DMS53 (cell line): Measurements from ENCODE around the gene ENO3.

Experiments
- DNase-seq: peaks from one replicate; lab custom pipeline; 2025; lab: John Stamatoyannopoulos, UW

ENO3 gene

DNA sequence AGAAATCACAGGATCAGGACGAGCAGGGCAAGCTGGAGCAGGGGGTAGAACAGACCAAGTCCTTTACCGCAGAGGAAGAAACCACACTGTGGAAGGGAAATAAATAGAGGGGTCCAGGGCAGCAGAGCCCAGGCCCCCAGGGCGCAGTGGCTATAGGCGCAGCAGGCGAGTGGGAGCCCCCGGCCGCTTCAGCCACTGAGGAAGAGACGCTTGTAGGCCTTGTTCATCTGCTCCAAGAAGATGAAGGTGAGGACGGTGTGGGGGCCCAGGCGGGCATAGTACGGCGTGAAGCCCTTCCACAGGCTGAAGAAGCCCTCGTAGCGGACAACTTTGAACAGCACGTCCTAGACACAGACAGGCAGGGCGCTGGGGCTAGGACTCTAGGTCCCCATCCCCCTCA, 13.4 kb upstream of the ENO3 start:
- no peak for DNase-seq

DNA sequence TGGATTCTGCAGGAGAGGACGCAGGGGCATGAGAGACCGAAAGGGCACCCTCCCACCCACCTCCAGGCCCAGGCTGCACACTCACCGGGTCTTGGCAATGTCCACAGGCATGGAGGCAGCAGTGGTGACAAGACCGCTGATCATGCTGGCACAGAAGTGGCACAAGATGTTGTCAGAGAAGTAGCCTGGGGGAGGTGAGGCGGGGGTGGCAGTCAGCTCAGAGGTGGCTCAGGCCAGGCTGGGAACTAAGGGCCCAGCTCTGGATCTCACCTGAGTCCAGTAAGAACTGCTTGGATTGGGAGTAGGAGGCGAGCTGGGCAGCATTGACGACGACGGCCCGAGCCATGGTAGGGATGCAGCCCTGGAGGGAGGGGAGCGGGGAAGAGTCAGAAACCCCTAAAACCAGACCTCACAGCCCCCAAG, 12.8 kb upstream of the ENO3 start:
- no peak for DNase-seq

DNA sequence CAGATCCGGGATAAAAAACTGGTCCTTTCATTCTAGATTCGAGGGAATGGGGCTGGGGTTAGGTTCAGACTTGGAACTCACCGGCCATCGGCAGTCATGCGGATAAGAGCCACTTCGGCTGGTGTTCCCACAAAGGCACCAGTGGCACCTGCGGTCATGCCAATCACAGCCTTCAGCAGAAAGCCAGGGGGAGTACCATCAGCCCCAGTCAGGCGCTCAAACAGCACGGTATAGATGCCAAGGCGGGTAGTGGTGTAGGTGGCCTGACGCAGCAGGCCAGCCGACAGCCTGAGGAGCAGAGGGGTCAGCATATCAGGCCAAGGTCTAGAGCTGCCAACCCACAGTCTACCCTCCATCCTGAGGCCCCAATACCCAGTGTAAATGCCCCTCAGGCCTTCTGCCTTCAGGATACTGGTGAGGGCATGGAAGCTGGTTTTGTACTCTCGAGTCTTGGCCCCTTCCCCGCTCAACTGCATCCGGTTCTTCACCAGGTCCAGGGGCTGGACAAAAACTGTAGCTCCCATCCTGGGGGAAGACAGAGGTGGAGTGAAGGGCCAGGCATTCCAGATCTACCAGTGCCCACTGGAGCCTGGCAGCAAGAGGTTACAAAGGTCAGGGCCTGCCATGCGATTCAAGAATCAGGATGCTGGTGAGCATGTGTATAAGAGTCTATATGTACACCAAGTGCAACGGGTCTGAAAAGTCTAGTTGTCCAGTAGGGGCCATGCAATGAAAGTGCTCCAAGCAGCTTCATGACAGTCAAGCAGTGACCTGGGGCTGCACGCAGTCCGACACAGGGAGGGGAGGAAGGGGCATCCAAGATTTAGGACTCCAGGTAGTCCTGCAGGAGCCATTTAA, 12.0 kb upstream of the ENO3 start:
- DNase-seq = peak; percentile 39

DNA sequence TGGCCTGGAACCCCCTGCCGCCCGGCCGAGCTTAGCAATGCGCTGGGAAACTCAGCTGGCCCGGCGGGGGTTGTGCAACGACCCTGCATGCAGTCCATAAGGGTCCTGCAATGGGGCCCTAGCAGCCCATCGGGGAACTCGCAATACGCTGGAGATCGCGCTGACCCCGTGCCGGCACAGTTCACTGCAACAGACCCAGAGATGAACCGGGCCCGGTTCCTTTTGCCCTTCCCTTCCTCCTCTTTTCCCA, 11.4 kb upstream of the ENO3 start:
- DNase-seq = no peak

DNA sequence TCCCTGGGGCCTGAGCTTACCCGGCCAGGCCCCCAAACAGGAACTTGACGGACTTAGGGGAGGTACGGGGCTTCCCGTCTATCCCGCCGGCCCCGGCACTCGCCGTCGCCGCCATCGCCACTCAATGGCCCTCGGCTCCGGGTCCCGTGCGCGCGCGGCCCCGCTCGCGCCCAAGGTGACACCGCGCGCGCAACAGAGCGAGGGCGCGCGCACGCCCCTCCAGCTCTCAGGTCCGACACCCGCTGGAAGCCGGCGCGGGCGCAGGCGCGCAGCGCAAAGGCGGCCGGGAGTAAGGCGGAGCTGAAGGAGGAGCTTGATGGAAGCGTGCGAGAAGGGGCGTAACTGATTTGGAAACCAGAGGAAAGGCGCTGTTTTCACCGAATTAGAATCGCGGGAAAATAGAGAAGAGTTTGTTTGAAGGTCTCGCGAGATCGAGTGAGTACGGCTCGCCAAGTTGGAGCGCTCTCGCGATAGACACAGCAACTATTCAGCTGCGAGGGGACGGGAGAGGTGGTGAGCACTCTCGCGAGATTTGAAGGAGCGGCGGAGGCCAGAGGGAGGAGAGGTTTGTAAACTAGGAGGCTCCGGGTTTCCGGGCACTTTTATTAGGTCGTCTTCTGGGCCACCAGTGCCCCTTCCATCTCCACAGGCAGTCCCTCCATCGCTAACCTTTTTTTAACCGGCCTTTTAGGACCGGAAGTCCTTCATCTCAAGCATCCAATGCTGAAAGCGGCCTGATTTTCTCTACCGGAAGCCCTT, 10.9 kb upstream of the ENO3 start, which contains the start of the genes RNF167 and SLC25A11:
Gene RNF167, plus strand, starts transcription at position 473 of the 759 bp plus-strand sequence. CDS start 642 bp downstream, outside the sequence.
Gene SLC25A11, minus strand, starts transcription at position 251 of the 759 bp plus-strand sequence. Its CDS starts 136 bp downstream, at position 115.
- DNase-seq = peak; percentile 98

DNA sequence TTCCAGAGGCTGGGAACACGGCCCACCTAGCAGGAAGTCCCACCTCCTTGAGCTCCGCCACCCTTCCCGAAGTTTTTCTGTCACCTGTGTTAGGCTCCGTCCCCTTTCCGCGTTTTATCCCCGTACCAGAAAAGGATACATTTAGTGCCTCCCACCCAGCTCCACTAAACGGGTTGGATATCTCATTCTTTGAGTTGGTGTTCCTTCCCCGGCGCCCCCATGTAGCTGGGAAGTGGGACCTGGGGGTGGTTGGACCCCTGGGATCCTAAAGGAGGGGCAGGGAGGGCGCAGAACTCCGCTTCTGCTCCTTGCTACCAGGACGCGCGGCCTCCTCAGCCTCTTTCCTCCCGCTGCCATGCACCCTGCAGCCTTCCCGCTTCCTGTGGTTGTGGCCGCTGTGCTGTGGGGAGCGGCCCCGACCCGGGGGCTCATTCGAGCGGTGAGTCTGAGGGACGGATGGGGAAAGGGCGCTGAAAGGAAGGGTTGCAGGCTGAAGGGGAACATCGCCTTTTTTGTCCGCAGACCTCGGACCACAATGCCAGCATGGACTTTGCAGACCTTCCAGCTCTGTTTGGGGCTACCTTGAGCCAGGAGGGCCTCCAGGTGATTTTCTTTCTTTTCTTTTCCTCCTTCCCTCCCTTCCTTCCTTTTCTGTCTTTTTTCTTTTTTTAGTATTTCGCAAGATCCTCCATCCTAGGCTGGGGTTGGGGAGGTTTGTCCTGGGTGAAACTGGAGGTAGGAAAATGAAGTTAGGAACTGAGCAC, 10.2 kb upstream of the ENO3 start:
- DNase-seq = peak; percentile 56

DNA sequence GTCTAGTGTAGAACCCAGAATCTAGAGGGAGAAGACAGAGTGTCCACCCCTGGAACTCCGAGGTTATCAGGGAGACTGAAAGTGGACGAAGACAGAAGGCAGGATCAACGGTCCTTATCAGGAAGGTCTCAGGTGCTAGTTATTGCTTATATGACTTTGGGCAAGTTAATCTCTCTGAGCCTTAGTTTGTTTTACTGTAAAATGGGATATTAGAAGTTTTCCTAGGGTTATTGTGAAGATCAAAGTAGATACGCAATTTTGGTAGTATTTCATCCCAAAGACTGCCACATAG, 9.7 kb upstream of the ENO3 start:
- DNase-seq = no peak

DNA sequence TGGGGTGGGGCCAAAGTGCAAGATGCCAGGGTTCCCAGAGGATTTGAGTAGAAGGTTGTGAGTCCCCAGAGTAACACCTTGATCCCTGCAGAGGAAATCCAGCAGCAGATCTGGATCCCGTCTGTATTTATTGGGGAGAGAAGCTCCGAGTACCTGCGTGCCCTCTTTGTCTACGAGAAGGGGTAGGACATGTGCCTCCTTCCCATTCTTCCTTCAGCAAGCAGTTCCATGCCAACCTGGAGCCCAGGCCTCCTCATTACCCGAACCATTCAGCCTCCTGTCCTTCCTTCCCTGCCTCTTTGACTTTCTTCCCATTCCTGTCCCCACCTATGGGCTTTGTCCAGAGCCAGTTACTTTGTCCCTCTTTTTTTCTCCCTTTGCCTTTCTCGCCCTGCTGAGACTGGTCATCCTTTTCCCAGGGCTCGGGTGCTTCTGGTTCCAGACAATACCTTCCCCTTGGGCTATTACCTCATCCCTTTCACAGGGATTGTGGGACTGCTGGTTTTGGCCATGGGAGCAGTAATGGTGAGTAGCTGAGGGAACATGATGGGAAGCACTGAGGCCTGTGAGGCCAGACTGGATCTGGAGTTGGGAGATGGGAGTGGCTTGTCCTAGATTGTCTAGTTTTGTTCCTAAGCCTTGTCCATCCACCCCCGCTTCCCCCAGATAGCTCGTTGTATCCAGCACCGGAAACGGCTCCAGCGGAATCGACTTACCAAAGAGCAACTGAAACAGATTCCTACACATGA, 8.0 kb upstream of the ENO3 start:
- DNase-seq = no peak

DNA sequence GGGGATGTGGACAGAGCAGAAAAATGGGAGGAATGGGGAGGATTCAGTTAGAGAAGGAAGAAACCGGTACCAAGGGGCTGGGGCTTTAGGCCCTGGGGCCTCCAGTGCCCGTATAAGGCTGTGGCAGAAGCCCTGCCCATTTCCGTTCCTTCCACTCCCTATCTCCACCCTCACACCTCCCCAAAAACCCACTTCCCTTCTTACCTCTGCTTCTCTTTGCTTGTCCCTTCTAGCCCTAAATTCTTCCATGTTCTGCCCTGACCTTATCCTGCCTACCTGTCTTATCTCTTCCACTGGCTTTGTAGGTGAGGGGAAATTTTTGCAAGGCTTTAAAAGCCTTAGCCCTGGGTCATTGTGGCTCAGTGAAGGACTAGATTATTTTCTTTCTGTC, 6.8 kb upstream of the ENO3 start:
- DNase-seq = no peak

DNA sequence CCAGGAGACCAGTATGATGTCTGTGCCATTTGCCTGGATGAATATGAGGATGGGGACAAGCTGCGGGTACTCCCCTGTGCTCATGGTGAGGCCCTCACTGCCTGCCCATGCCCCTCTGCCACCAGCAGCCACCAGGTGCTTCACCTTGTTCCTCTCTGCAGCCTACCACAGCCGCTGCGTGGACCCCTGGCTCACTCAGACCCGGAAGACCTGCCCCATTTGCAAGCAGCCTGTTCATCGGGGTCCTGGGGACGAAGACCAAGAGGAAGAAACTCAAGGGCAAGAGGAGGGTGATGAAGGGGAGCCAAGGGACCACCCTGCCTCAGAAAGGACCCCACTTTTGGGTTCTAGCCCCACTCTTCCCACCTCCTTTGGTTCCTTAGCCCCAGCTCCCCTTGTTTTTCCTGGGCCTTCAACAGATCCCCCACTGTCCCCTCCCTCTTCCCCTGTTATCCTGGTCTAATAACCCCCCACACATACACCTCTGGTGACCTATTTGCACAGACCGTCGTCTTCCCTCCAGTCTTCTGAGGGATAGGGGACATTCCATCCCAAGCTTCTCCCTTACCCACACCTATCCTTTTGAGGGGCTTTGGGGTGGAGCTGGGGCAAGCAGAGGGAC, 6.3 kb upstream of the ENO3 start:
- no peak for DNase-seq

DNA sequence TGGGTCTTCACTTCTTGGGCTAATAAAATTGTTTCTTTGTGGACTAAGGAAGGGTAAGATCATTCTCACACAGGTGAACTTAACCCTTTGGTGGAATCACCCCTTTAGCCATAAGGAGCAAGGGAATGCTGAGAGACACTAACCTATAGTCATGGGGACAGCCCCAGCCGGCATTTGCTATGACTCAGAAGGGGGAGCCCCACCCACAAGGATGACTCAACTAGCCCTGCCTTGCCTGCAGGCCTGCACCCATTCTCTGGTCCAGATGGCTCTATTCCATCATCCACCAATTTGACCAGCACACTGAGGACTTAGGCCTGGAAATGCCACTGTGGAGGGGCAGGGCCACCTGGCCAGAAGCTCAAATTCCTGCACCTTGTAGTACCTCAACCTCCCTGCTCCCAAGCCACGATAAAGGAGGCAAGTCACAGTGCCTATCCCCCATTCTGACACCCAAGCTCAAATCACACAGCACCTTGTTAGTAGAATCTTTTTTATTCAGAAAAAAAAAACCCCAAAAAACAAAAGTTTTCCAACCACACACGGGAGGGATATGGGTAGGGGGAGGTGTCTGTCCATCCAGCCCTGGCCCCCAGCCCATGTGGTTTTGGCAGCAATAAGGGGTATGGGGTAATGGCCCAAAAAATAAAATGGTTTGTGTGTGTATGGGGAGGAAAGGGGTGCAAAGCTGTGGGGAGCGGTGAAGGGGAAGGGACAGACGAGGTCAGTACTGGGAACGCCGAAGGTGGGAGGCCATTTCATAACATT, 5.6 kb upstream of the ENO3 start:
- DNase-seq = peak; percentile 88

DNA sequence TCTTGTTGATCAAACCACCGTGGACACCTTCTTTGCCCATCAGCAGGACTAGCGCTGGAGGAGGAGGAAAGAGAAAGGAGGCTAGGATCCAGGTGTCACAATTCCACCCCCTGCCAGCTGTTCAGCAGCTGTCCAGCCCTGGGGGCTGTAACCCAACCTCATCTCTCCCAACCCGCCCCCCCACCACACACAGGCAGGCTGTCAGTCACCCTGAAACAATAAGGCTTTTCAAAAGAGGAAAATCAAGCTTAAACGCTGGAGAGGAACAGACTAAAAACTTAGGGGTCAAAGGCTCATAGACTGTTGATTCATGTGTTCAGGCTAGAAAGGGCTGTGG, 5.0 kb upstream of the ENO3 start:
- no peak for DNase-seq

DNA sequence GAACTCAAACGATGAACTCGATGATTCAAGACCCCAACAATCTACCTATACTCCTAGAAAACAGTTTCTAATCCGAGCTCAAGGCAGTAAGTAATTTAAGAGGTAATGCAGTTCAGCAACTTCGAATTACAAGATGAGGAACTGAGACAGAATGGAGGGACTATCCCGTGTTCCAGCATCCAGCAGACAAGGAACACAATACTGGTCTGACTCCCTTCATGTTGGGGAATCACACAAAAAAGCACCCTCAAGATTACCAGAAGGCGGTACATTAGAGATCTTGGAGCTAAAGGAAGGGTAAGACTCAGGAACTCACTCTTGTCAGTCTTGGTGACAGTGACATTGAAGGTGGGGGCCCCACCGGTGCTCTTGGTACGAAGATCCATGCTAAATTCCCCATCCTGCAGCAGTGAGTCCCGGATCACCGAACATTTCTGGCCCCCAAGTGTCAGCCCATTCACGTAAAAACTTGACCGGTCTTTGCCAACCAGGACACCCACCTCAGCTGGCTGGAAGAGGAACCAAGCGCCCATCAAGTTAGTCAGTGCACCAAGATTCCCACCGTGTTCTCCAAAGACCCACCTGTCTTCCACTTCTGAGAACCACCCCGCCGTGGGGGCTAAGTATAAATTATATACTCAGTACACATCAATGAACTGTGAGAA, 4.5 kb upstream of the ENO3 start:
- DNase-seq = no peak

DNA sequence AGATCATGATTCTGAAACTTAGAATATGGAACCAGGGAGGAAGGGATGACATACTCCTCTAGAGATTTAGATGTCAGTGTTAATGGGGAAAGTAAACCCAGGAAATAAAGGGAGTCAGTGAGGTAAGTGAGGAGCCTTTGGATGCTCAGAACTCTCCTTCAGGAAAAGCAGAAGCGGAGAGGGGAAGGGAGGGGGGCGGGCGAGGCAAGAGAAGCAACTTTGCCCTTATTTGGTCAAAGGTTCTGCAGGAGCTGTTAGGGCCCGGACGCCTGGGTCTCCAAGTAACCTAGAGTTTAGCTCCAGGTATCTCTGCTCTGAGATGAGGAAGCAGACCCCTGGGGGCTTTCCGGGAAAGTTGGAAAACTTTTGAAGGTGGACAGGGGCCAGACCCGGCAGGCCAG, 3.9 kb upstream of the ENO3 start:
- DNase-seq = peak; percentile 47

DNA sequence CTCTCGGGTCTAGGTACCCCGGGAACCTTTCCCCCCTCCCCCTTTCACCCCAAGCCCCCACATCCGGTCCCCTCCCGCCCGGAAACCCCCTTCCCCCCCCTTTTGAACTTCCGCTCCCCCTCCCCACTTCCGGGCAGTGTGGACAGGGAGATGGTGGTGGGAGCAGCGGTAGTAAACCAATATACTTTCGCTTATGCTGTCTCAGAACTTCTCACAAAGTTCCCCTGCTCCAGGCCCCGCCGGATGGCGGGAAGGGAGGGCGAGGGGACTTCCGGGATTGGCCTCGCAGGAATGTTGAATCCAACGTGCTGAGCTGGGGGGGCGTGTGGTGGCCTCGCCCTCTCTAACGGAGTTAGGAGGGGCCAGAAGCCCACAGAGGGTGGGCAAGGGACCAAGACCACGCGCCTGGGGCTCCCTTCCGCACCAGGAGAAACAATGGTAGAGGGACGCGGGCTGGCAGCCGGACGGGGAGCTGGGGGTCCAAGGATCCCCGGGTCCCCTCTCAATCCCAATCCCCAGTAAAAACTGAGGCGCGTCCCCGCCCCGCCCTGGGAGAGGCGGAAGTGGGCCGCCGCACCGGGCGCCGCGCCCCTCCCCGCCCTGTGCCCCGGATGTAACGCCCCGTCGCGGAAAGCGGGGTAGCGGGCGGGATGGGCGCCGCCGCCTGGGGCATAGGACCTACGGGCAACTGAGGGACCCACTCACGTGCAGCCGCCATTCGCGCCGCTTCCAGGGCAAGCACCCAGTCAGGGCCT, 3.3 kb upstream of the ENO3 start:
- DNase-seq = peak; percentile 65

DNA sequence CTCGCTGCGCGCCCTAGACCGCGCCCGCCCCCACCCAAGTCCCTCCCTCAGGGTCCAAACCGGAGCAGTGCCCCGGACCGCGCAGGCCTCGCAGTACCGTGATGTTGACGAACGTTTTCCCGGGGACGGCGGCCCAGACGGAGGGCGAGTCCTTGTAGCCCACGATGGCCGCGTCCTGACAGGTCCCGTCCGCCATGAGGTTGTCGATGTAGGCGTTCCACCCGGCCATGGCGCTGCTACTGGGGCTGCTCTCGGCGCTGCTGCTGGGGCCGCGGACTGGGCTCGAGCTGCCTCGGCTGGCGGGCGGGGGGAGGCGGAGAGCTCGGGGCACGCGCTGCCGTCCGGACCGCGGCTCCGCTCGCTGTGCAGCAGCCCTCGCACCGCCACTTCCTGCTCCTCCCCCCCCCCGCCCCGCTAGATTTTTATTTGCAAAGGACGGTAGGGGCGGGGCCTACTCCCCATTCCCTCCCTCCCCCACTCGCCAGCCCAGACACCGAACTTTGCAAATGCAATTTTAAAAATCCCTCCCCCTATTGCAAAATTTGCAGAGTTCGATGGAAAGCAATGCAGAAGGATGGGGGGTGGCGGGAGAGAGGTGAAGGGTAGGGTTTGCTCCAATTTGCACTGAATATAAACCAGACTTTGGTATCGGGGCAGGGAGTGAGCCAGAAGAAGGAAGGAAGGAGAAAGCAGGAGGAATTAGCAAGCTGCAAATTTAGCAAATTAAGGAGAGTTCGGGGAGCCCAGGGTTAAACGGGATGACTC, 2.6 kb upstream of the ENO3 start, which contains the start of gene PFN1:
Gene PFN1, minus strand, starts transcription at position 365 of the 765 bp plus-strand sequence. Its CDS starts 136 bp downstream, at position 229.
- peak; percentile 91 for DNase-seq

DNA sequence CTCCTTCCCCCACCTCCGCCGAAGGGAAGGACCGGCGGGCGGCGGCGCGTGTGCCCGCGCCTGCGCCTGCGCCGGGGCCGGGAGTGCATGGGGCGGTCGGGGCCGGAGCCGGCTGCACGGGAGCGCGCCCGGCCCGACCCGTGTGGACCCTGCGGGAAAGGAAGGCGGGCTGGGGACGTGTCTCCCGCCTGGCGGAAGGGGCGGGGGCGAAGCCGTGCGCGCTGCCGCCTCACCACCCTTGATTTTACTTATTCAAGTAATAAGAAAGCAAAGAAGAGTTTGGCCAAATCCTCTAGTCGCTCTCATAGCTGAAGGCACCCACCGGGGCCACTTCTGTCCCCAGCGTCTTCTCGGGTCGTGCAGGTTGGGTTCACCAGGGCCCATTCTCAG, 2.0 kb upstream of the ENO3 start:
- DNase-seq = peak; percentile 93

DNA sequence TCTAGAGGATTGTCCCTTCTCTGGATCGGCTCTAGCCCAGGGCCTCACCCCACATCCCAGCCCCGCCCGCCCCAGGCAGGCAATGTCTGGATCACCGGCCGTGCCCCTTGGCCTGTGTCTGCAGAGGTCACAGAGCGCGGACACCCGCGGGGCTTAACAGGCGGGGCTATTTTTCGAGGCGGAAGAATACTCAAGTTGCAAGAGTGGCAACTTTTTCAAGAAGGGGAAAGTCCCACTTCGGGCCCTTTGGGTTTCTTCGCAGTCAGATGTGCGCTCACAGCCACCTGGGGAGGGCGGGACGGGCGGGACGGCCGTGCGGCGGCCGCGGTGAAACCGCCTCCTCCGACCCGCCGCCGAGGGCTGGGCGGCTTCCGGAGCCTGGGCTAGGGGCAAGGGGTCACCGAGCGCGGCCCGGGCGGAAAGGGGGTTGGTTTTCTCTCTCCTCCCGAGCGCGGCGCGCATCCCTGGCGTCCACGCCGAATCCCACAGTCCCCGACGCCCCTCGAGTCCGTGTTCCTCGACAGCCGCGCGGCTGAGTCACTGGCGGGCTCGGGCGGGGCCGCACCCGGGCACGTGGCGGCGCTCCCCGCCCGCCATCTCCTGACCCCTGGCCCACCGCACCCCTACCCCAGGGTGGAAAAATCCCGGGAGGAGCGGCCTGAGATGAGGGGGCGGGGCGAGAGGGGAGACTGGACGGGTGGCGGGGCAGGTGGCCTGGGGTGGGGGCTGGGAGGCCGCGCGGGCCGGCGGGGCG, 1.4 kb upstream of the ENO3 start:
- DNase-seq = peak; percentile 88
